Measurements from ENCODE around the gene SLC27A2.

SLC27A2 gene

DNA sequence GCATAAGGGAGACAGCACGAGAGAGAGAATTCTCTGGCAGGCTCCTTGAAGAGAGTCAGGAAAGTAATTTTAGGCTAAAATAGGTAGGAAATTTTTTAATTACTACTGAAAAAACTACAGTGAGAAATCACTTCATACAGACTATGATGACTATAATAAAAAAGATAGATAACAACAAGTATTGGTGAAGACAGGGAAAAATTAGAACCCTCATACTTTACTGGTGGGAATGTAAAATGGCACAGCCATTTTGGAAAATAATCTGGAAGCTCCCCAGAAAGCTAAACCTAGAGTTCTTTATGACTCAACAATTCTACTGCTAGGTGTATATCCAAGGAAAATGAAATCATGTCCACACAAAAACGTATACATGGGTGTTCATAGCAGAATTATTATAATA lies 85.6 kb downstream of the SLC27A2 start:
- no peak for DNase-seq (ENCODE audit: low read depth in 1 of 2, low spot score in 1 of 2)

DNA sequence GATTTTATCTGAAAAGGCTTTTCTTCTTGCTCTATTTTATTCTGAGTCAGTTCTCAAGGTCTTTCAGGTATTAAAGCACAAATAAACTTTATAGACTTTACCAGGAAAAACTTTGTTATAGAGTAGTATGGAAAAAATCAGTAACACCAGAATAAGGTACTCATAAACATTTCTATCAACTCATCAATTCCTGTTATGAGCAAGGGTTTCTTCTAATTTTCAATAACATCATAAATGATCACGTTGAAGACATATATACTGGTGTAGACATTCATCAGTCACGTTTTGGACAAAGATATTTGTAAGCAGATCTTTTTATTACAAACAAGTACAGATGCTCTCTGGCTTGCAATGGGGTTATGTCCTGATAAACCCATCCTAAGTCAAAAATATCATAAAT lies 93.1 kb downstream of the SLC27A2 start:
- no peak for DNase-seq (ENCODE audit: low read depth in 1 of 2, low spot score in 1 of 2)

GRCh38 chr15:50275908-50276307 lies 93.9 kb downstream of the SLC27A2 start:
- DNase-seq (ENCODE audit: low read depth in 1 of 2, low spot score in 1 of 2), result no peak

DNA sequence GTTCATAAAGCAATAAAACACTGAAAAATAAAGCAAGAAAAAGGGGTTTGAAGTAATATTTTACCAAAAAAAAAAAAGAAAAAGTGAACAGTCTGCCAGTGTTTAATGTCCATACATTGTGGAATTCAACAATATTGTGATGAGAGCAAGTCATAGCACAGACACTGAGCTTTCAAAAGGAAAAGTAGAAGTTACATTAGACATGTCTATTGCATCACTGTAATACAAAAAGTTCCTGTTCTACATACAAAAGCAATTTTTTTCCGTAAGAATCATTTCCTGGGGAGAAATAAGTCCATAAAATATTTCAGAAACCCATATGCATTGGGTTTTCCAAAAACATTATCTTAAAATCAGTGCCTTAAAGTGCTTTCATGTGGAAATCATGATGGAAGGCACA lies 95.4 kb downstream of the SLC27A2 start:
- DNase-seq (ENCODE audit: low read depth in 1 of 2, low spot score in 1 of 2), result no peak

DNA sequence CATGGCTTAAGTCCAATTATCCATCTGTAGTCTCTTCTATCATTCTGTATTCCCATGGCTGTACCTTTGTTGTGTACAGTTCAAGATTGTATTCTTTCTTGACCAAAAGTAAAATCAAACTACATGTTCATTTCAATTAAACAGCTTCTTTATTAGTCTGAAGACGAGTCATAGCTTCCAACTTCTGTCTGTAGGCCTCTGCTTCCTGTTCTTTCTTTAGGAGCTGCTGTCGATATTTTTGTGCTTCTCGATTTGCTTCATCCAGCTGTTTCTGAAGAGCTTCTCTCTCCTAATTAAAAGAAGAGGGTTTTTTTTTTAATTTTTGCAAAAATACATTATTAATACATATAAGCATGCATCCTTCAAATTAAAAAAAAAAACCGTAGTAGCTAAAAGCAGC lies 96.5 kb downstream of the SLC27A2 start:
- no peak for DNase-seq (ENCODE audit: low read depth in 1 of 2, low spot score in 1 of 2)

- no peak for DNase-seq (ENCODE audit: low read depth in 1 of 2, low spot score in 1 of 2)
Observed at GRCh38 chr15:50280271-50280670, 98.3 kb downstream of the SLC27A2 start.

- no peak for DNase-seq (ENCODE audit: low read depth in 1 of 2, low spot score in 1 of 2)
Observed at GRCh38 chr15:50281427-50281826, 99.4 kb downstream of the SLC27A2 start.
